KMS-11 (cell line): Measurements from ENCODE around the gene ZMIZ2.
"Not testable (repeated sequence)": the region's sequence is repeated elsewhere in the genome, so short reads cannot be mapped to it uniquely, and the experiment has no call there.

Experiments used
- H2AFZ ChIP-seq: fragments of 200-600 bp; sonication (generic); 2 replicates; pipeline ENCODE4 v1.6.1; 2016; ENCODE audit warnings: antibody characterized with exemption, mixed run types, low read depth
- H3K27ac ChIP-seq: fragments of 200-600 bp; sonication (generic); 2 replicates; pipeline ENCODE4 v1.6.1; 2016; ENCODE audit warnings: mild to moderate bottlenecking, mixed run types
- H3K27me3 ChIP-seq: fragments of 200-600 bp; sonication (generic); 2 replicates; pipeline ENCODE4 v1.6.1; 2017; ENCODE audit warnings: mild to moderate bottlenecking, low read depth, mixed run types, moderate library complexity; ENCODE audit not compliant: insufficient read depth
- H3K36me3 ChIP-seq: fragments of 200-600 bp; sonication (generic); 2 replicates; pipeline ENCODE4 v1.6.1; 2017; ENCODE audit warnings: mild to moderate bottlenecking, mixed run types; ENCODE audit not compliant: insufficient read depth
- H3K4me1 ChIP-seq: fragments of 200-600 bp; sonication (generic); 2 replicates; pipeline ENCODE4 v1.6.1; 2016; ENCODE audit warnings: mild to moderate bottlenecking, low read depth, mixed run types; ENCODE audit not compliant: poor library complexity, severe bottlenecking
- H3K4me2 ChIP-seq: fragments of 200-600 bp; sonication (generic); 2 replicates; pipeline ENCODE4 v1.7.0; 2016; ENCODE audit warnings: mild to moderate bottlenecking, mixed run types
- H3K4me3 ChIP-seq: fragments of 200-600 bp; sonication (generic); IDR thresholded peaks from 2 replicates; pipeline ENCODE4 v1.6.1; 2017; ENCODE audit warnings: low read depth, low read length, mixed read lengths; ENCODE audit not compliant: insufficient read depth
- H3K79me2 ChIP-seq: fragments of 200-600 bp; sonication (generic); 2 replicates; pipeline ENCODE4 v1.6.1; 2016; ENCODE audit warnings: low read depth, mixed run types; ENCODE audit not compliant: insufficient read depth
- H3K9ac ChIP-seq: fragments of 200-600 bp; sonication (generic); 2 replicates; pipeline ENCODE4 v1.6.1; 2016; ENCODE audit warnings: mild to moderate bottlenecking, mixed run types
- H4K20me1 ChIP-seq: fragments of 200-600 bp; sonication (generic); 2 replicates; pipeline ENCODE4 v1.6.1; 2016; ENCODE audit warnings: mild to moderate bottlenecking, mixed run types; ENCODE audit not compliant: insufficient read depth
- CTCF ChIP-seq: fragments of 200-600 bp; sonication (generic); conservative IDR thresholded peaks from 2 replicates; pipeline ENCODE4 v1.6.1; 2017; ENCODE audit warnings: low read depth, mild to moderate bottlenecking, antibody characterized with exemption, low read length, moderate library complexity, mixed read lengths

ZMIZ2 gene

GRCh38 chr7:44748045-44748947, at the start of gene ZMIZ2:
Gene ZMIZ2 (plus strand): TSS chr7:44748847. CDS start chr7:44756250, 7,403 bp downstream.
- no peaks in the 10 kb centered on the region for H3K36me3 ChIP-seq
- peak within 1 kb of the TSS; percentile 60 for H3K9ac ChIP-seq
- peaks cover 37% of the 10 kb centered on the region for H3K79me2 ChIP-seq
- H3K4me1 ChIP-seq = peaks cover 43% of the 10 kb centered on the region
- no peaks in the 10 kb centered on the region for H3K27me3 ChIP-seq
- peak within 1 kb of the TSS; percentile 95 for H3K4me2 ChIP-seq
- no peaks in the 10 kb centered on the region for H4K20me1 ChIP-seq
- H3K4me3 ChIP-seq = no peak within 1 kb of the TSS
- H2AFZ ChIP-seq = peak within 1 kb of the TSS; percentile 92
- no peak for TF ChIP-seq CTCF
- H3K27ac ChIP-seq = peak within 1 kb of the TSS; percentile 91

GRCh38 chr7:44699598-44699997, 49.0 kb upstream of the ZMIZ2 start:
- H3K4me2 ChIP-seq, H4K20me1 ChIP-seq, H3K36me3 ChIP-seq, H3K9ac ChIP-seq, H3K27me3 ChIP-seq, H3K4me1 ChIP-seq, H3K79me2 ChIP-seq, H2AFZ ChIP-seq, H3K4me3 ChIP-seq, H3K27ac ChIP-seq: not testable (repeated sequence)

GRCh38 chr7:44700322-44700721, 48.3 kb upstream of the ZMIZ2 start:
- H3K27ac ChIP-seq = no peak overlapping the region
- no peak overlapping the region for H2AFZ ChIP-seq
- H3K36me3 ChIP-seq = peaks cover 6% of the 10 kb centered on the region; the same call in 1 of the 2 replicates
- H3K4me1 ChIP-seq = no peaks in the 10 kb centered on the region
- H4K20me1 ChIP-seq = no peaks in the 10 kb centered on the region
- H3K9ac ChIP-seq = no peak overlapping the region
- no peaks in the 10 kb centered on the region for H3K79me2 ChIP-seq
- no peak for TF ChIP-seq CTCF
- no peak overlapping the region for H3K4me3 ChIP-seq
- H3K4me2 ChIP-seq = no peak overlapping the region
- no peaks in the 10 kb centered on the region for H3K27me3 ChIP-seq

- H4K20me1 ChIP-seq, H3K27me3 ChIP-seq, H3K27ac ChIP-seq, H3K36me3 ChIP-seq, H3K4me3 ChIP-seq, H3K79me2 ChIP-seq, H3K4me2 ChIP-seq, H3K9ac ChIP-seq, H3K4me1 ChIP-seq, H2AFZ ChIP-seq: not testable (repeated sequence)
These were observed 45.3 kb upstream of the ZMIZ2 start for GRCh38 chr7:44703391-44703790.

GRCh38 chr7:44703921-44704320, 44.7 kb upstream of the ZMIZ2 start:
- H3K27ac ChIP-seq = no peak overlapping the region
- no peak for TF ChIP-seq CTCF
- H3K4me3 ChIP-seq = no peak overlapping the region
- H3K9ac ChIP-seq = no peak overlapping the region
- peaks cover 2% of the 10 kb centered on the region; the same call in 1 of the 2 replicates for H3K36me3 ChIP-seq
- H4K20me1 ChIP-seq = no peaks in the 10 kb centered on the region
- H2AFZ ChIP-seq = no peak overlapping the region
- H3K4me1 ChIP-seq = no peaks in the 10 kb centered on the region
- H3K27me3 ChIP-seq = no peaks in the 10 kb centered on the region
- H3K79me2 ChIP-seq = no peaks in the 10 kb centered on the region
- no peak overlapping the region for H3K4me2 ChIP-seq
